Stimulated activated CD8-positive, alpha-beta memory T cell treated with anti-CD3 and anti-CD28 coated beads, Interleukin-7, amount 100 ng/mL, for 1 hour (primary cell): ENCODE results near the gene USP38.
"Not testable (repeated sequence)": the region's sequence is repeated elsewhere in the genome, so short reads cannot be mapped to it uniquely, and the experiment has no call there.

Source experiments
- DNase-seq, 2 donors: peaks; one replicate each; pipeline ENCODE4 v3.0.0-alpha.2; 2020; ENCODE audit warnings: low read depth in 2 of 2

Gene USP38

DNA sequence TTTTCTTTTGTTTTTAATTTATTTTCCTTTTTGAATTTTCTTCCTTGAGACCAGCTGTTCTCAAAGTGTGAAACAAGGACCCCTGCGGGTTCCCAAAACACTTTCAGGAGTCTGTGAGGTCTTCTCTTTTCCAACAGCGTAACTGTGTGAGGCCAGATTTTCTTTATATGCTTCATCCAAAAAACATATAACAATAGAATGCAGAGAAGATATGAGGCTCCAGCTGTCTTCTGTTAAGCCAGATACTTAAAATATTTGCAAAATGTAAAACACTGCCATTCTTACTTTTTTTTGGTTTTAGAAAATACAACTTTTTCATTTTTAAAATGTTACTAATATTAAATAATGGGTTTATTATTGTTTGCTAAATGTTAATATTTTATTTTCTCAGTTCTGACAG, 27.8 kb downstream of the USP38 start:
- DNase-seq = no peak

DNA sequence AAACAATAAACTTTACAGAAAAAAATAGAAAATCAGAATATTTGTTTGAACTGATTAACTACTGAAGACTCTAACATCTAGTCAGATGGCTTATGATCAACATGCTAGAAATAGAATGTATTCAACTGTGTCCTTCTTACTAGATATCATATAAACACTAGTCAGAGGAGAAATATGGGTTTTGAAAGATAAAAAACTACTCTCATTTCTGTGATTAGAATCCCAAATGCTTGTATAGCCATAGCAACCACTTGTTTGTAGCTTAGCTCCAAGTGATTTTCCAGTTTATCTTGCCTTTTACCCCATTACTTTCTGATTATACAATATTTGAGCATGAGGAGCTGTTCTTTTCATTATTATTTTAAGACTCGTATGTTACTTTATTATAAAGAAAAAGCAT, 31.2 kb downstream of the USP38 start:
- no peak for DNase-seq

DNA sequence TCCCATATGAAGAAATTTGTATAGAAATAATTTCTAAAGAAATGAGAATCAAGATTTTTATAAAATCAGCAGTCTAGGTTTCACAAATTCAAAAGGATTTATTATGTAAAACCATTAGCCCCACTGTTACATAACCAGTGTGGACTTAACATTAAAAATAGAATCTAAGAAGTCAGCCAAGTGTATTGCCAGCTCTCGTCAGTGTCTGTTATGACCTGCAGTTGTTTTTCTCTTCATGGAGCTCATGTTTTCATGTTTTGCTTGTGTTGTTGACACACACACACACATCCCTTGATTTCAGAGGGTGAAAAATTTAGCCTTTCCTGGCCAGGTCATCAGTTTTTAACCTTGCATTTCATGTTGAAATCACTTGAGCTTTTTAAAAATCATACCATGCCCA, 39.5 kb downstream of the USP38 start:
- no peak for DNase-seq

DNA sequence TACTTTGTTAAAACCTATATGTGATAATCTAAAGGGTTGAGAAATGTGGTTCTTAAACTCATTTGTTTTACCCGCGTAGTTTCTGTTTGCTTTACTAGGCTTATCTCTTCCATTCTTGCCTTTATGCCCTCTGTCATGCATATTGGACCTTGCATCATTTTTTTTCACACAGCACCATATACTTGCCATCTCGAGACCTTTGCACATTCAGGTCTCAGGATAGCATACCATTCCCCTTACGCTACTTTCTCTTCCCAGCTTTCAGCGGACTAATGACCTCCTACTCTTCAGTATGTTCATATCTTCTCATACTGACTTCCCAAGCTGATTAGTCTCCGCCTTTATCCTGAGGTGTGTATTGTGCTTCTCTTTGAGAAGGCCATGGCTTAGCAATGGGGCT, 40.5 kb downstream of the USP38 start:
- DNase-seq = no peak

DNA sequence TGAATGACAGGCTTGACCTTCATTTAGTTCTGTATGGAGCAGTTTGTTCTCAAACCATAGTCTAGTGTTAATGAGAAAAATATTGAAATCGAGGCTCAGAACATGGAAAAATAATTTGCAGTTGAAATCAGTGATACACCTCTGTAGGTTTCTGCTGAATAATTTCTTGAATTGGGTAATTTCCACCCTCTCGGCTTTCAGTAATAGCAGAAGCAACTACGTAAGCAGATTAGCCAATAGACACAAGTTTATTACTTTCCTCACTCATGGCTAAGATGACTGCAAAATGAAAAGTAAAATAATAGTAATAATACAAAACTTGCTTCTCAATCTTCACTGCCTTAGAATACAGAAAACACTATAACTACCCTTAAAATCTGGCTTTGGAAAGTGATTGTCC, 46.0 kb downstream of the USP38 start:
- no peak for DNase-seq

DNA sequence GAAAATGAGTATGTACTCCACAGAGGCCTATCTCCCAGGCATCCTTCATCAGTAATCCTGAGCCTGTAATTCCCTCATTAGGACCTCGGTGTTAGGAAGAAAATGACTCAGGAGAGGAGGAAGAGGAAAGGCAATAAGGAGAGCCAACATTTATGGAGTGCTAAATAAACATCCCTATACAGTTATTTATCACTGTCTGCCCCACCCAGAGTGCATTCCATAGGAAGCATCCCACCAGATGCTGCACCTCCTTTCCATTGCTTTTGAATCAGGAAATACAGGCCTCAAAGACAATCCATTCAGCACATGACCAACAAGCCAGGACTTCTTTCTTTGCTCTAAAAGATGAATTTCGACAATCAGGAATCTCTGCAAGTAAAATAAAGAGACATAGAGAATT, 47.6 kb downstream of the USP38 start:
- DNase-seq = no peak

DNA sequence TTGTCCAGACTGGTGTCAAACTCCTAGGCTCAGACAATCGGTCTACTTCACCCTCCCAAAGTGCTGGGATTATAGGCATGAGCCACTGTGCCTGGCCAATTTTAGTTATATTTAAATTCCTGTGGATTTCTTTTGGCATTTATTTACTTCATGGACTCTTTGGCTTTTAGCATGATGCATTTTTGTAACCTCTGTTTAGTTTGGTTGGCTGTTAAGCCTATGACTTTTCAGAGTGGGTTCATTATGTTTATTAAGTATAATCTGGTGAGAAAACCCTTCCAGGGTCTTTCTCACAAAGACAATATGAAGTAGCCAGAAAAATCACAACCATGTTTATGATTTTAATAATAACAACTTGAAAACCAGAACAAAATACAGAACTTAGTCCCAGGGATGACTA, 49.4 kb downstream of the USP38 start:
- no peak for DNase-seq

DNA sequence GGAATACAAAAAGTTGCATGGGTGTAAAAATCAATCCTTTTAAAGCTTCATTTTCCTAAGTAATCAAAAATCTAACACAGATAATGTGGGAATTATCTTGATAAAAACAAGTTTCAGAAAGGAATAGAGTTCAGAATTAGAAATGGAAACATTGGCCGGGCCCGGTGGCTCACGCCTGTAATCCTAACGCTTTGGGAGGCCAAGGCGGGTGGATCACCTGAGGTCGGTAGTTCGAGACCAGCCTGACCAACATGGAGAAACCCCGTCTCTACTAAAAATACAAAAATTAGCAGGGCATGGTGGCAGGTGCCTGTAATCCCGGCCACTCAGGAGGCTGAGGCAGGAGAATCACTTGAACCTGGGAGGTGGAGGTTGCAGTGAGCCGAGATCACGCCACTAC, 52.5 kb downstream of the USP38 start:
- DNase-seq = not testable (repeated sequence)

DNA sequence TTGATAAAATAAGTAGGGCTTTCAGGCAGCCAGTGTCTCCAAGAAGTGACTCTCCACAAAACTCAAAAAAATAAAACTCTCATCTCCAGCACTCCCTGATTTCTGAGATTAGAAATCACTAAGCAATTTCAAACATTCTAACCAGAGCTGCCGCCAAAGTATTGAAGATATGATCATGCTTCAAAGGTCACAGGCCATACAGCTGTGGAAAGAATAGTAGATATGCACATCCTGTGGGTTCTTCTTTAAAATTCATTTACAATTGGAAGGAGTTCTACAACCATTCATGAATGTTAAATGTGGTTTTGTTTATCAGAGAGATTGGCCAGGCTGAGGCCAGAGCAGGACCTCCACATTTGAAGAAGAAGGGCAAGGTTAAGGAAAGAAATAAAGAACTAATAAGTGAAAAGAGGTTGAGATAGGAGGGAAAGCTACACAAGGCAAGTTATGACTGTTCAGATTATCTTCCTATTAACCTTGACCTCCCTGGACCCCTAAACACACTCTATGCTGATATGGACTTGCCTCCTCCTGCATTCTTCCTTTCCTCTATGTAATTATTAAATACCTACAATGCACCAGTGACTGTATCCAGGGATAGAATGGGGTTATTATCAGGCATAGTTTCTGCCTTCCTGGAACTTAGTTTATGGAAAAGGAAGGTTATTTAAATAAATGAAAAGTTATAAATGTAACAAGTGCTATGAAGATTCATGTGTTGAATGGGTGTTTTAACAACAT, 56.4 kb downstream of the USP38 start:
- no peak for DNase-seq

DNA sequence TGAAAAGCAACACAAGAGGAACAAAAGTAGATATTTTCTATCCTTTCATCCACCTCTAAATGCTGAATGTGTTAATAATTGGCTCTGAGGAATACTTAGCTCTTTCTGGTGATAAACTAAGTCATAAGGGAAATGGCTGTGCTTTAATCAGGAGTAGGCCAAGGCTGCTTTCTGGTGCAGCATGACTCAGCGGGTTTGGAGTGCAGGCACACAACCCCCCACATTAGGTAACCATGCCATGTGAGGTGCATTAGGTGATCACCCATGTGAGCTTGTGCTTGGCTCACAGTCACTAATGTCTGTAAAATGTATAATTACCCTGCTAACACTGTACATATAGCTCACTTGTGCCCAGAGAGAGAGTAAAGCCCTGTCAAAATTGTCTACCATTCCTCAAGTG, 57.2 kb downstream of the USP38 start:
- DNase-seq = no peak

DNA sequence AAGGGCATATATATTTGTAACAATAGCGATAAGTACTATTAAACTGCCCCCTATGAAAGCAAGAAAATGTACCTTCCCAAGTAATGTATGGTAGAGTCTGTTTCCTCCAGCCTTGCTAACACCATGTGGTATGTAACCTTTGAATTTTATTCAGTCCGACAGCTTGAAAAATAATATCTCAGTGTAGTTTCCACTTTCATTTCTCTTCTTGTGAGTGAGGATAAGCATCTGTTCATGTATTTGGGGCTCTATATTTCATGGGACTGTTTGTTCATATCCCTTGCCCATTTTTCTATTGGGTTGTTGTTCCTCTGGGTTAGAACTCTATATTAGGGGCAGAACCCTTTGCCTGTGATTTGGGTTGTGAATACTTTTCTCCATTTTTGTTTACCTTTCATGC, 58.3 kb downstream of the USP38 start:
- DNase-seq = no peak

DNA sequence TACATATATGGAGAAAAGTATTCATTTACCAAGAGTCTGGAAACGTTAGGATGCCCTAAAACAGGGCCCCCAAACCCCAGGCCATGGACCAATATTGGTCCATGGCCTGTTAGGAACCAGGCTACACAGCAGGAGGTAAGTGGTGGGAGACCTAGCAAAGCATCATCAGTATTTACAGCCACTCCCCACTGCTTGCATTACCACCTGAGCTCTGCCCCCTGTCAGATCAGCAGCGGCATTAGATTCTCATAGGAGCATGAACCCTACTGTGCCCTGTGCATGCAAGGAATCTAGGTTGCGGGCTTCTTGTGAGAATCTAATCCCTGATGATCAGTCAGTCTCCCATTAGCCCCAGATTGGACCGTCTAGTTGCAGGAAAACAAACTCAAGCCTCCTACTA, 62.3 kb downstream of the USP38 start:
- no peak for DNase-seq

DNA sequence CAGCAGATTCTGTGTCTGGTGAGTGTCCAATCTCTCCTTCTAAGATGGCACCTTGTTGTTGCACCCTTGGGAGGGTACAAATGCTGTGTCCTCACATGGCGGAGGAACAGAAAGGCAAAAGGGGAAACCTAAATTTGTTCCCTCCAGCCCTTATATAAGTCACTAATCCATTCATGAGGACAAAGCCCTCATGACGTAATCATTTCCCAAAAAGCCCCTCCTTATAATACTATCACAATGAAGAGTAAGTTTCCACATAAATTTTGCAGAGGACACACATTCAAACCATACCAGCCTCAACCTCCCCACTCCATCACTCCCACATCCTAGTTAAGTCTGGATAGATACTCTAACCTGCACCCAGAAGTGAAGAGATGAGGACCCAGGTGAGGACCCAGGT, 63.1 kb downstream of the USP38 start:
- no peak for DNase-seq

DNA sequence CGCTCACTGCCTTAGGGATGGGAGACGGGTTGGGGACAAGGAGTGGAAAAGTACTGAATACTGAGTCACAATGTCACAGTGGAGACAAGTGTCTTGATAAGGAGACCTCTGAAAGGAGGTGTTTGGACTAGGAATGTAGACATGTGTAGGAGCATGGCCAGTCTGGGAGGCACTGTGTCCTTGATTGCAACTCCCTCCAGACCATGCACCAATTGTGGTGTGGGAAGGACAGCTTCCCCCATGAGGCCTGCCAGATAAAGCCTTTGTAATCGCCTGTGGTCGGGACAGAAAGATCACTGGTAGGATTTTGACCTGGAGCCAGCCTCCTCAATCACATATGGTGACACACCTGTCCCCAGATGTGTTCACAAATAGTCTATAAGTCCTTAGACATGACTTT, 64.1 kb downstream of the USP38 start:
- no peak for DNase-seq

DNA sequence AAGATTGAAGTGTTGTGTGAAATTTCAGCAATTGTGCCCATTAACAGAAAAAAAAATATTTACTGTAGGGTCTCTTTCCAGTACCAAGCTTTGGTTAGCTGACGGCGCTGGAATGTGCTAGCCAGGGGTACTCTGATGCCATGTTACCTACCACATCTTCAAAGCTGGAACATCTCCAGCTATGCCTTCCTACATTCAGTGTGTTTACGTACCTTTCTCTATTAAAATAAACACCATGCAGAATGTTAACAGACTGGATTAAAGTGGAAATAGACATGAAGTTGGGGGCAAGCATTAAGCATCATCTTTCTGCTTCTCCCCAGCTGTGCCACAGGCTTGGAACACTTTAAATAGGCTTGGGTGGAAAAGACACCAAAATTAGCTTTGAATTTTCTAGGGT, 65.9 kb downstream of the USP38 start:
- DNase-seq = no peak

DNA sequence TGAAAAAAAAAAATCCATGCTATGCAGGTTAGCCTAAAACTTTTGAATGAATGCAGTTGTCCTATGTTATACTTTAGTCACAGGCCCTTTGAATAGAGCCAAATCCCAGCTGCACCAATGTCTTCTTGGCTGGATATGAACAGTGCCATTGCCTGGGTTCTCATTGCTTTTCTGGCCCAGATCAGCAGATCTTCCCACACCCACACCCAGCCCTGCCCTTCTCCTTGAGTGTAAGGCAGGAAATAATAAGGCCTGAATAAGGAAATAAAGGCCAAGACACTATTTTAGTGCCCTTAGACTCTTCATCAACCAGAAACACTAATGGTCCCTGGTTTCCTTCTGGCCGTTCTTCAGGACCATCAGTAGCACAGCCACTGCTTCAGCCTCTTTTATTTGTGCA, 66.6 kb downstream of the USP38 start:
- DNase-seq = no peak

DNA sequence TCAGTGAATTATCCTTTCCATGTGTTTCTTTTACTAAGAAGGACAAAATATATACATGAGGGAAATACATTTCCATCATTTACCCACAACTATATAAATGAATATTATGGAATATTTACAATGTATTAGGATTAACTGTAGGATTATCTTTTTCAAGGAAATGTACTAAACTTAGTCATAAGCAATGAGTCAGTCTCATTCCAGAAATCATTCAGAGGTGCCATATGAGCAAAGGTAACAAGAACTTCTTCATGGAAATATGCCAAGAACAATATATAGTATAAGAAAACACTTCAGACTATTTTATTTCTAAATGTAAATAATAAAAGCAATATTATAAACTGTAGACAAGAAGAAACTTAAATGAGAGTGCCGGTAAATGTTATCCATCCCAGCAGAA, 67.1 kb downstream of the USP38 start:
- no peak for DNase-seq

DNA sequence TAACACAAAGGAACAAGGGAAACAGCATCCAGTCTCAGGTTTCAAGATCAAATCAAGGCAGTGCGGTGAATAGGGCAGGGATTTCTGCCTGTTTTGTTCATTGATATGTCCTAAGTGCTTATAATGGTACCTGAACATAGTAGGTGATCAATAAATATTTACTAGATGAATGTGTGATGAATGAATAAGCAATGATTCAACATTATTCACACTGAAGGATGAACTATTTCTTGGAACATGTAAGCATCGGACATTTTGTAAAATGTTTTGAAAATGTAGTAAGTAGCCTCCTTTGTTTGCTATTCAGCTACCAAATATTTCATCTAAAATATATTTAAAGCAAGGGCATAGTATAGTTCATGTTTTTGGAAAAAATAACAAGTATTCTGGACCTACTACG, 67.8 kb downstream of the USP38 start:
- no peak for DNase-seq

DNA sequence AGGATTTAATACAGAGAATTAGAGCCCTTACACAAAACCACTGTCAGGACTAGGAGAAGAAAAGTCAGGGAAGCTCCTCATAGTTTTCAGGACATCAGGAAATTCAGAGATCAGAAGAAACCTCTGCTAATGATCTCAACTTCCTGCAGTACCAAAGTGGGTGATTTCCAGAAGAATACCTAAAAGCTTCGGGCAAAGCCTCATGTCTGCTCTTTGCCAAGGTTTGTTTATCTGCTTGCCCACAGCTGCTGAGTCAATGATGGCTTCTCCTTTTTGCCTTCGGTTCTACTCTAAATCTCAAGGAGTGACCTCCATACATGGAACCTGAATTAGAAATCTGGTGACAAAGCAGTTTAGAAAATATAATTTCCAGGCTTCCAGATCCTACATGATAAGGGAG, 68.4 kb downstream of the USP38 start:
- DNase-seq = no peak

DNA sequence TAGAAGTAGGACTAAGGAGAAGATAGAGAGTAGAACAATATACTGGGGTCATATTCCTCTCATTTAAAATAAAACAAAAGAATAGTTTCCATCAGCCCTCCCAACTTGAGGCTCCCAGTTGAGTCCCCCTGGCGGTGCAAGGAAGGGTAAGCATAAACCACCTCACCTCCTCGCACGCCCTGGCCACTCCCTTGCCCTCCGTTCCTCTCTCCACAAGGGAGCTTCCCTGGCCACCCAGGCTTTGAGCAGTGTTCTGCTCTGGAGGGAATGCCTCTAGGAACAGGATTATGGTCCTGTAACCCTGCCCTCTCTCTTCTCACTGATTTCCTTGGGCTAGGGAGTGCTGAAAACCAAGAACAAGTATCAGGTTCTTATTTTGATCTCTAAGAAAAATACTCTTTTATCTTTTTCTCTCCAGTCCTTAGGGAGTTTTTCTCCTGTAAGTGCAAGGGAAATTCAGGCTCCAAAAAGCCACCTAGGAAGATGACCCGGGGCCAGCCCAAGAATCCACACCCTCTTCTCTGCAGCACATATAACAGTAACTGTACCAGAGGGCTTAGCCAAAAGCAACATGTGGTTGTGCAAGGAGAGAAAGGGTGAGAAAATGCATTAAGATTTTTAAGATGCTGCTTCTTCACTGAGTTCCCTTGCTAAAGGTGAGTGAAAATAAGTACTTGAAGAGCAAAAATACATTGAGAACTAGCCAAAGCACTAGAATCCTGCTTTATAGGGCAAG, 69.9 kb downstream of the USP38 start:
- DNase-seq = no peak

DNA sequence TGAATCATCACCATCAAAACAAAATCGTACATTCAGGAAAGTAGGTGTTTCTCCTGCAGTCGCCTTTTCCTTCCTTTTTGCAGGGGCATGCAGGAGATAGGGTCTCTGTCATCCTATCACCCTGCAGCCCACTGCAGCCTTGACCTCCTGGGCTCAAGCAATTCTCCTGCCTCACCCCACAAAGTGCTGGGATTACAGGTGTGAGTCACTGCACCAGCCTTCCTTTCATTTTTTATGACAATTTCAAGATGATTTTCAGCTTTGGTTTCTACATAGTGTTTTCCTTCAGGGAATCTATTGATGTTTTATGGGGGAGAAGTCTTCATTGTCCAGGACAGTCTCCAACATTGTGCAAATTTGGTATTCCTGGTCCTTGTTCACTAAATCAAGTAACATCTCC, 71.7 kb downstream of the USP38 start:
- no peak for DNase-seq

DNA sequence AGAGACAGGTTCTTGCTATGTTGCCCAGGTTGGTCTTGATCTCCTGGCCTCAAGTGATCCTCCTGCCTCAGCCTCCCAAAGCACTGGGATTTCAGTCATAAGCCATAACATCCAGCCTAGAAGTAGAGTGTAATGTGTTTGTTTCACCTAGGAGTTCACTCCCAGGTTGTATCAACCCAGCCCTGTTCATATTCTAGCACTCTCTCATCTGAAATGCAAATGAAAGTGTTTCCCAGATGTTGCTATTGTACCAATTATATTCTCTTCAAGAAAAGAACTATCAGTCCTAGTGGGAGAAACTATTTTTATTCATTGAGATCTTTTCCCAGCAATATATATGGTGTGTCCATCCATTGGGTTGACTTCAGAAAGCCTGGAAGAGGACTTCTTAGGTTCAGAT, 72.6 kb downstream of the USP38 start:
- DNase-seq = no peak

DNA sequence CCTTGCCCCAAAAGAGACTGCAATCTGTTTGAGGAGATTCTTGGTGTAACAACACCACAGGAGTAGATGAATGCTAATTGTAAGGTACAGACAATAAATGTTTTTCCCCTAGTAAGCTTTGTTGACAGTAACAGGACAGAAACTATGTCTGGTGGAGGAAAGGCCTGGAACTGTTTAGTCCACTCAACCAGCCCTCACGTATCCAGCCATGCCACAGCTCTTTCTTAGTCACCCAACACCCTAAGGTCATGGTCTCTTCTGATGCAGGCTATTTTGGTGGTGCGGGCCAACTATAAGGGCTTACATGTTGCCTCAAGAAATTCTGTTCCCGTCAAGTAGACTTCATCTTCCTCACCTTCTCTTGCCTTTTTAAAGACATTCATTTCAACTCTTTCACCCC, 76.0 kb downstream of the USP38 start:
- DNase-seq = no peak

DNA sequence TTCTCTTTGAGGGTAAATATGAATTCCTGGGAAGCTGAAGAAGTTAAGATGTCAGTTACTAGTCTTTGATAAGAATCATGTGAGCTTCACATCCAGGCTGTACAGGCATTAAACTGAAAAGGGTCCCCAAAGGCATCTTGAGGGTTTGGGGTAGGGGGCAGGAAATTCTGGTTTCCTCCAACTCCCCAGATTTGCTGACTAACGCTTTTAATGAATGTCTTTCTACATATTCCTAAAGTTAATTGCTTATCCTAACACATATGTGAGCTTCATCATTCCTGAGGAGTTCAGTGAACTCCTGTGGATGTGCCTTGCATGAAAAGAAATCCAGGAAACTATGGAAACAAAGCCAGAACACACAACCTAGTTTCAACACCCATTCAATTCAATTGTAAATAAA, 78.1 kb downstream of the USP38 start:
- no peak for DNase-seq
